Effector CD8-positive, alpha-beta T cell (primary cell): ENCODE data around the gene LIN7C.

Experiments
- DNase-seq: peaks from one replicate; lab custom pipeline; 2025; lab: John Stamatoyannopoulos, UW

LIN7C gene

GRCh38 chr11:27447288-27448183 is 59.0 kb downstream of the LIN7C start:
- no peak for DNase-seq

- DNase-seq: no peak
Measured at GRCh38 chr11:27445625-27446024, 60.9 kb downstream of the LIN7C start.

GRCh38 chr11:27444801-27445215 is 61.8 kb downstream of the LIN7C start:
- no peak for DNase-seq
